Fibroblast of lung (primary cell): ENCODE results near the gene SERPIND1. TPM values are rescaled to one million over a fixed set of nuclear protein-coding genes. Genes with fewer than 3 reads are reported as not detected.

Experiments
- DNase-seq, 2 donors: peaks; one replicate each; pipeline versions ENCODE4 v3.0.0 to v3.0.0-alpha.2; 2010; ENCODE audit warnings: low read depth in 2 of 2
- H2AFZ ChIP-seq: 2 replicates; pipeline ENCODE4 v1.5.1; 2012; ENCODE audit warnings: low read length, control low read depth, inconsistent platforms
- H3K27ac ChIP-seq: 2 replicates; pipeline ENCODE4 v1.5.1; 2011; ENCODE audit warnings: low read length, control low read depth; ENCODE audit not compliant: insufficient read depth
- H3K27me3 ChIP-seq: 2 replicates; pipeline ENCODE4 v1.5.1; 2011; ENCODE audit warnings: mild to moderate bottlenecking, low read length; ENCODE audit not compliant: control insufficient read depth, insufficient read depth
- H3K36me3 ChIP-seq: 2 replicates; pipeline ENCODE4 v1.5.1; 2011; ENCODE audit warnings: low read length; ENCODE audit not compliant: control insufficient read depth, insufficient read depth
- H3K4me1 ChIP-seq: 2 replicates; pipeline ENCODE4 v1.5.1; 2011; ENCODE audit warnings: low read length; ENCODE audit not compliant: control insufficient read depth, insufficient read depth; ENCODE audit errors: extremely low read depth
- H3K4me2 ChIP-seq: 2 replicates; pipeline ENCODE4 v1.5.1; 2011; ENCODE audit warnings: low read length, control low read depth; ENCODE audit not compliant: insufficient read depth; ENCODE audit errors: extremely low read depth
- H3K4me3 ChIP-seq, 4 experiments: fragments of 200-600 bp in 1 of 4; sonication (generic) in 1 of 4; replicated peaks in 1 of 4; 2 replicates each; pipeline ENCODE4 v1.5.1; 2011 to 2016; ENCODE audit warnings: low read length in 4 of 4, low read depth in 3 of 4, mild to moderate bottlenecking in 3 of 4, control low read depth in 2 of 4, inconsistent platforms in 1 of 4, mixed read lengths in 1 of 4; ENCODE audit not compliant: insufficient read depth in 1 of 4; ENCODE audit errors: control extremely low read depth in 1 of 4
- H3K79me2 ChIP-seq: 2 replicates; pipeline ENCODE4 v1.5.1; 2012; ENCODE audit warnings: mild to moderate bottlenecking, low read length, inconsistent platforms; ENCODE audit not compliant: control insufficient read depth, insufficient read depth
- H3K9ac ChIP-seq: 2 replicates; pipeline ENCODE4 v1.5.1; 2011; ENCODE audit warnings: mild to moderate bottlenecking, low read length, control low read depth; ENCODE audit not compliant: insufficient read depth
- H3K9me3 ChIP-seq: 2 replicates; pipeline ENCODE4 v1.5.1; 2012; ENCODE audit warnings: low read depth, low read length; ENCODE audit not compliant: control insufficient read depth, insufficient read depth
- H4K20me1 ChIP-seq: 2 replicates; pipeline ENCODE4 v1.5.1; 2011; ENCODE audit warnings: low read length; ENCODE audit not compliant: control insufficient read depth, insufficient read depth; ENCODE audit errors: extremely low read depth
- EZH2 ChIP-seq: IDR thresholded peaks from 2 replicates; pipeline ENCODE4 v1.5.1; 2012; ENCODE audit warnings: low read length, control low read depth, mild to moderate bottlenecking; ENCODE audit errors: missing control alignments
- polyA plus RNA-seq, 2 donors: library from polyadenylated mRNA; depleted of rRNA in 1 of 2; stranded (reverse) in 1 of 2; unstranded in 1 of 2; fragments of >200 nt; gene quantifications; 2 replicates each; pipeline ENCODE4 v1.2.1, GENCODE V29; 2011 to 2012; ENCODE audit warnings: missing spikeins in 1 of 2
- total RNA-seq: library from RNA; depleted of rRNA; stranded (reverse); fragments of >200 nt; gene quantifications from 2 replicates; pipeline ENCODE4 v1.2.1, GENCODE V29; 2014
- TF ChIP-seq, protein P1 (sequence below), 2 donors: IDR thresholded peaks in 1 of 2; conservative IDR thresholded peaks in 1 of 2; 1 replicate in 1 of 2; 2 replicates in 1 of 2; pipeline ENCODE4 v1.5.1; 2011 to 2012; ENCODE audit warnings: low read length in 2 of 2, control low read depth in 1 of 2, inconsistent platforms in 1 of 2, low read depth in 1 of 2, mild to moderate bottlenecking in 1 of 2

Gene SERPIND1
- total and polyA plus RNA-seq, 2 donors (not counting 1 experiment from before 2014, with no cell fraction given) = 0.03 TPM; not detected in 1

DNA sequence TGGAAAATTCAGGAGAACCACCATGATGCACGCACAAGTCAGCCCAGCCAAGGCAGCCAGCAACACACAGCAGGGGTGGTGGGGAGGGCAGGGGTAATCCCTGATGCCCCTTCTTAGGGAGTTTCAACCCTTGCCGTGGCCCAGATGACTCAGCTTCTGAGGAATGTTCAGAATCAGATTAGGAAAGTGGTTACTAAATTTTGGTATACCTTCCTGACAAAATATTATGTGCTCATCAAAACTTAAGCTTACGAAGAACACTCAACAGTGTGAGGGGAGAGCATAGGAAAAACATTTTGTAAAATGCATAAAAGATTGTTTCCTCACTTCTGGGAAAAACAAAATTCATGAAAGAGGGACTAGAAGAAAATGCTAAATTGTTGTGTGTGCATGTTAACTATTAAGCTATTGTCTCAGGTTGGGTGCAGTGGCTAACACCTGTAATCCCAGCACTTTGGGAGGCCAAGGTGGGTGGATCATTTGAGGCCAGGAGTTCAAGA lies 32.1 kb downstream of the SERPIND1 start:
- Histone ChIP-seq H3K79me2 (no peaks in the 10 kb centered on the region), H3K36me3 (peaks cover 22% of the 10 kb centered on the region), H3K27me3 (no peaks in the 10 kb centered on the region), H4K20me1 (no peaks in the 10 kb centered on the region), H3K4me3 (no peak overlapping the region), H3K9ac (no peak overlapping the region), H2AFZ (no peak overlapping the region), H3K27ac (no peak overlapping the region), H3K4me1 (peaks cover 13% of the 10 kb centered on the region), H3K4me2 (no peak overlapping the region), H3K9me3 (no peaks in the 10 kb centered on the region)
- DNase-seq = peak in 1 of 2 donors; percentile 12
- no peak for TF ChIP-seq EZH2
- TF ChIP-seq, protein P1, sequence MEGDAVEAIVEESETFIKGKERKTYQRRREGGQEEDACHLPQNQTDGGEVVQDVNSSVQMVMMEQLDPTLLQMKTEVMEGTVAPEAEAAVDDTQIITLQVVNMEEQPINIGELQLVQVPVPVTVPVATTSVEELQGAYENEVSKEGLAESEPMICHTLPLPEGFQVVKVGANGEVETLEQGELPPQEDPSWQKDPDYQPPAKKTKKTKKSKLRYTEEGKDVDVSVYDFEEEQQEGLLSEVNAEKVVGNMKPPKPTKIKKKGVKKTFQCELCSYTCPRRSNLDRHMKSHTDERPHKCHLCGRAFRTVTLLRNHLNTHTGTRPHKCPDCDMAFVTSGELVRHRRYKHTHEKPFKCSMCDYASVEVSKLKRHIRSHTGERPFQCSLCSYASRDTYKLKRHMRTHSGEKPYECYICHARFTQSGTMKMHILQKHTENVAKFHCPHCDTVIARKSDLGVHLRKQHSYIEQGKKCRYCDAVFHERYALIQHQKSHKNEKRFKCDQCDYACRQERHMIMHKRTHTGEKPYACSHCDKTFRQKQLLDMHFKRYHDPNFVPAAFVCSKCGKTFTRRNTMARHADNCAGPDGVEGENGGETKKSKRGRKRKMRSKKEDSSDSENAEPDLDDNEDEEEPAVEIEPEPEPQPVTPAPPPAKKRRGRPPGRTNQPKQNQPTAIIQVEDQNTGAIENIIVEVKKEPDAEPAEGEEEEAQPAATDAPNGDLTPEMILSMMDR (conservative IDR thresholded peaks at IDR 0.05 in 1 of 2, IDR thresholded peaks at IDR 0.05 in 1 of 2; ENCODE audit: low read depth in 1 of 2, low read length in 2 of 2) = no peak

- H3K4me2 ChIP-seq = peak overlapping the region; percentile 51
- peaks cover 13% of the 10 kb centered on the region for H3K4me1 ChIP-seq
- no peaks in the 10 kb centered on the region for H3K27me3 ChIP-seq
- TF ChIP-seq, protein P1 (conservative IDR thresholded peaks at IDR 0.05 in 1 of 2, IDR thresholded peaks at IDR 0.05 in 1 of 2; ENCODE audit: low read depth in 1 of 2, low read length in 2 of 2) = no peak
- no peak for TF ChIP-seq EZH2
- H3K9me3 ChIP-seq = no peaks in the 10 kb centered on the region
- DNase-seq = peak; percentile 81 to 82
- no peak overlapping the region for H3K4me3 ChIP-seq
- peak overlapping the region; percentile 9 for H2AFZ ChIP-seq
- peak overlapping the region; percentile 65 for H3K27ac ChIP-seq
- H3K79me2 ChIP-seq = no peaks in the 10 kb centered on the region
- H3K9ac ChIP-seq = no peak overlapping the region
- H4K20me1 ChIP-seq = no peaks in the 10 kb centered on the region
- H3K36me3 ChIP-seq = peaks cover 21% of the 10 kb centered on the region
These were observed 33.4 kb downstream of the SERPIND1 start for GRCh38 chr22:20807315-20807752.

GRCh38 chr22:20808844-20809243 lies 34.9 kb downstream of the SERPIND1 start:
- Histone ChIP-seq H3K4me1 (peaks cover 13% of the 10 kb centered on the region), H3K4me2 (no peak overlapping the region), H3K9me3 (no peaks in the 10 kb centered on the region), H3K9ac (no peak overlapping the region), H2AFZ (no peak overlapping the region), H3K27ac (no peak overlapping the region), H3K36me3 (peaks cover 14% of the 10 kb centered on the region), H3K27me3 (no peaks in the 10 kb centered on the region), H3K4me3 (no peak overlapping the region), H4K20me1 (no peaks in the 10 kb centered on the region), H3K79me2 (no peaks in the 10 kb centered on the region)
- TF ChIP-seq, protein P1 (conservative IDR thresholded peaks at IDR 0.05 in 1 of 2, IDR thresholded peaks at IDR 0.05 in 1 of 2; ENCODE audit: low read depth in 1 of 2, low read length in 2 of 2) = no peak
- TF ChIP-seq EZH2 = no peak
- no peak for DNase-seq
